ACHN (cell line): ENCODE data around the gene PDE4B.

Experiments used
- DNase-seq: peaks from one replicate; pipeline ENCODE4 v3.0.0-alpha.2; 2015
- in situ Hi-C: cut with HindIII; loops from 2 replicates; pipeline ENCODE4 v1.10.0; 2017; ENCODE audit warnings: low sequenced_read_pairs, low pct_ligation_motif_present, low pct_unique_long_range_greater_than_20kb

PDE4B gene

GRCh38 chr1:66290761-66291530, 498.3 kb downstream of the PDE4B start:
- in situ Hi-C loops, result no loop called here
- no peak for DNase-seq

GRCh38 chr1:66291531-66291864, 498.8 kb downstream of the PDE4B start:
- no peak for DNase-seq
- in situ Hi-C loops, result no loop called here

- in situ Hi-C loops, result no loop called here
Measured at GRCh38 chr1:66292305-66292704, 499.6 kb downstream of the PDE4B start.

GRCh38 chr1:66292944-66293343, 500.2 kb downstream of the PDE4B start:
- DNase-seq, result no peak
- in situ Hi-C loops, result no loop called here

More at GRCh38 chr1:66292305-66292704, 499.6 kb downstream of the PDE4B start:
- DNase-seq, result no peak

- DNase-seq, result peak; percentile 30
Measured at GRCh38 chr1:66294707-66295370, 502.1 kb downstream of the PDE4B start.

GRCh38 chr1:66295803-66296202, 503.1 kb downstream of the PDE4B start:
- DNase-seq, result no peak
- in situ Hi-C loops, result no loop called here

More at GRCh38 chr1:66294707-66295370, 502.1 kb downstream of the PDE4B start:
- in situ Hi-C loops, result no loop called here

GRCh38 chr1:66296370-66296769, 503.7 kb downstream of the PDE4B start:
- no peak for DNase-seq
- in situ Hi-C loops, result no loop called here

GRCh38 chr1:66296951-66297350, 504.3 kb downstream of the PDE4B start:
- no peak for DNase-seq
- in situ Hi-C loops, result no loop called here

GRCh38 chr1:66298464-66298863, 505.8 kb downstream of the PDE4B start:
- in situ Hi-C loops, result no loop called here
- no peak for DNase-seq

- no peak for DNase-seq
- in situ Hi-C loops, result no loop called here
Measured at GRCh38 chr1:66300280-66300971, 507.7 kb downstream of the PDE4B start.

- peak; percentile 59 for DNase-seq
- in situ Hi-C loops, result no loop called here
Measured at GRCh38 chr1:66300972-66301451, 508.3 kb downstream of the PDE4B start.

- in situ Hi-C loops, result no loop called here
- no peak for DNase-seq
Measured at GRCh38 chr1:66302184-66302742, 509.6 kb downstream of the PDE4B start.

- DNase-seq, result peak; percentile 4
- in situ Hi-C loops, result no loop called here
Measured at GRCh38 chr1:66302815-66303214, 510.1 kb downstream of the PDE4B start.

GRCh38 chr1:66303646-66304045, 511.0 kb downstream of the PDE4B start:
- in situ Hi-C loops, result no loop called here
- DNase-seq, result no peak

- no peak for DNase-seq
- in situ Hi-C loops, result no loop called here
Measured at GRCh38 chr1:66304128-66304527, 511.4 kb downstream of the PDE4B start.

GRCh38 chr1:66305927-66306326, 513.2 kb downstream of the PDE4B start:
- DNase-seq, result no peak
- in situ Hi-C loops, result no loop called here

- DNase-seq, result no peak
- in situ Hi-C loops, result no loop called here
Measured at GRCh38 chr1:66309006-66309741, 516.5 kb downstream of the PDE4B start.

GRCh38 chr1:66311092-66311491, 518.4 kb downstream of the PDE4B start:
- no peak for DNase-seq
- in situ Hi-C loops, result no loop called here

- in situ Hi-C loops, result no loop called here
- DNase-seq, result no peak
Measured at GRCh38 chr1:66311628-66312027, 518.9 kb downstream of the PDE4B start.
